HG02759 (cell line): Measurements from ENCODE around the gene POSTN.

Source experiments
- ATAC-seq: cut with Tn5 transposase; IDR thresholded peaks from one replicate; pipeline ENCODE4 v1.9.1; 2021; ENCODE audit warnings: mild to moderate bottlenecking, moderate library complexity; ENCODE audit not compliant: unreplicated experiment

POSTN gene, protein sequence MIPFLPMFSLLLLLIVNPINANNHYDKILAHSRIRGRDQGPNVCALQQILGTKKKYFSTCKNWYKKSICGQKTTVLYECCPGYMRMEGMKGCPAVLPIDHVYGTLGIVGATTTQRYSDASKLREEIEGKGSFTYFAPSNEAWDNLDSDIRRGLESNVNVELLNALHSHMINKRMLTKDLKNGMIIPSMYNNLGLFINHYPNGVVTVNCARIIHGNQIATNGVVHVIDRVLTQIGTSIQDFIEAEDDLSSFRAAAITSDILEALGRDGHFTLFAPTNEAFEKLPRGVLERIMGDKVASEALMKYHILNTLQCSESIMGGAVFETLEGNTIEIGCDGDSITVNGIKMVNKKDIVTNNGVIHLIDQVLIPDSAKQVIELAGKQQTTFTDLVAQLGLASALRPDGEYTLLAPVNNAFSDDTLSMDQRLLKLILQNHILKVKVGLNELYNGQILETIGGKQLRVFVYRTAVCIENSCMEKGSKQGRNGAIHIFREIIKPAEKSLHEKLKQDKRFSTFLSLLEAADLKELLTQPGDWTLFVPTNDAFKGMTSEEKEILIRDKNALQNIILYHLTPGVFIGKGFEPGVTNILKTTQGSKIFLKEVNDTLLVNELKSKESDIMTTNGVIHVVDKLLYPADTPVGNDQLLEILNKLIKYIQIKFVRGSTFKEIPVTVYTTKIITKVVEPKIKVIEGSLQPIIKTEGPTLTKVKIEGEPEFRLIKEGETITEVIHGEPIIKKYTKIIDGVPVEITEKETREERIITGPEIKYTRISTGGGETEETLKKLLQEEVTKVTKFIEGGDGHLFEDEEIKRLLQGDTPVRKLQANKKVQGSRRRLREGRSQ

DNA sequence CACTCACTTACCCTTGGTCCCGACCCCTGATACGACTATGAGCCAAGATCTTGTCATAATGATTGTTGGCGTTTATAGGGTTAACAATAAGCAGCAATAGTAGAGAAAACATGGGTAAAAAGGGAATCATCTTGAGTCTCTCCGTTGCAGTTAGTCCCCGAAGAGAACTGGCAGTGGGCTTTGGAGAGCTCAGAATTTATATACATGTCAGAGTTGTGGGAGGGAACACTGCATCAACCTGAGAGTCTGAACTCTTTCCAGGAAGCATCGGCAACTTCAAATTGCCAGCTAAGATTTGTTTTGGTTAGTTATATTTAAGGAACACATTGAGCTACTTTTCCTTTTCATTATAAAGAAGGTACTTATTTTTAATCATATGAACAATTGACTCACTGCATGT lies at the start of gene POSTN:
POSTN (minus strand) TSS at position 172 of the 400 bp plus-strand sequence; CDS start at position 130, 42 bp downstream.
- ATAC-seq: no peak

GRCh38 chr13:37647031-37647650 lies 48.6 kb upstream of the POSTN start:
- no peak for ATAC-seq

DNA sequence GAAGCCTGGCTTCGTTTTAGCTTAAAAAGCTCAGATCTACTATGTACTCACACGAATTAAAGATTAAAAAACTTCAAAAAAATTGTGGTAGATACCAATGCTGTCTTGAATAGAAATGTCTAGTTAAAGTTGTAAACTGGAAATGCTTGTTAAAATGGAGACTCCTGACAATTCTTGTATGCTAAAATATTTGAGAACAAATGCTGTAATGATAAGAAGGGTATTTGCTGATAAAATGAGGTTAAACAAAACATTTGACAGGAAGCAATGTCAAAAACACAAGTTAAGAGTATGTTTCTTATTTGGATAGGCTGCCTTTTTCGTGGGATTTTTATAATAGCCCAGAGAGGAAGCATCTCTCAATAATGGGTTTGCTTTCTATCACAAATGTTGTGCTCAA lies 48.0 kb upstream of the POSTN start:
- ATAC-seq: no peak

DNA sequence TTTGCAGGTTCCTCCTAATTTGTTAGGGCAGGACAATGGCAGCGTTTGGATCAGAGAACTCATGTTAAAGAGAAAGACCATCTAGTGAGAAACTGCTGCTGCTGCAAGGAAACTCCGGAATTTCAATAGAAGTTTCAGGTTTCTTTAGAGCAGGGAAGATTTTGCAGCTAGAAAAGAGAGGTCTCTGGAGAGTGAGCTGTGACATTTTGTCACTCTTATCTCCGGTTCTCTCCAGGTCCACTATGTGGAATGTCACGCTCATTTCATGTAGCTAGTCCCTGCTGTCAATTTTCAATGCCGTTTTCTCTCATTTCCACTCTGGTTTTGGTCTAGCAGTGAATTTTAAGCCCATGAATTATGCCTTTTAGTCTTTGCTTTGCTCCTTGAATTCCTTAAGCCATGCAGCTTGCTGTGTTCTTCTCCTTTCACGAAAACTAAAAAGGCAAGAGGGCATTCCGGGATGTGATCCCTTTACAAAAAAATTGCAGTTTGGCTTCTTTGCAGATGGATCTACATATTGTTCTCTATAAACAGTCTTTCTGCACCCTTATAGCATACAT lies 46.7 kb upstream of the POSTN start:
- ATAC-seq: no peak

GRCh38 chr13:37641391-37641790 lies 42.8 kb upstream of the POSTN start:
- ATAC-seq: no peak

DNA sequence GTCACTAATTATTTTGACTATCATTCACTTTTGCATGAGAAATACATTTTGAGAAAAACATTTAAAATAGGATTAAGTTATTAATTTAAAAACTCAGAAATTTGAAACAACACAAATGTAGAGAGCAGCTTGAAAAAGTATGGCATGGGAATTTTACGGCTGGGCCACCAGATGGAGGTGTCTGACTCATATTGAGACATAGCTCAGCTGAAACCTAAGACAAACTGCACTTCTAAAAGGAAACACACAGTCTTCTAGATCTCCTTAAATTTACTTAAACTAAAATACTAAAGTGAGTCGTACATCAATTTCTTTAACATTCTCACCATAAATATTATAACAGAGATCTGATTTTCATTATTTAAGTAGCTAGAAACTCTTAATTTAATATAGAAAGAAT lies 41.9 kb upstream of the POSTN start:
- ATAC-seq: no peak

- ATAC-seq: no peak
Observed at GRCh38 chr13:37636701-37637100, 38.1 kb upstream of the POSTN start.

- no peak for ATAC-seq
Observed at GRCh38 chr13:37632294-37632693, 33.7 kb upstream of the POSTN start.

- ATAC-seq: no peak
Observed at GRCh38 chr13:37627428-37627827, 28.9 kb upstream of the POSTN start.

- no peak for ATAC-seq
Observed at GRCh38 chr13:37621811-37622361, 23.3 kb upstream of the POSTN start.

GRCh38 chr13:37618554-37618953 lies 20.0 kb upstream of the POSTN start:
- no peak for ATAC-seq

- no peak for ATAC-seq
Observed at GRCh38 chr13:37617173-37617572, 18.6 kb upstream of the POSTN start.

DNA sequence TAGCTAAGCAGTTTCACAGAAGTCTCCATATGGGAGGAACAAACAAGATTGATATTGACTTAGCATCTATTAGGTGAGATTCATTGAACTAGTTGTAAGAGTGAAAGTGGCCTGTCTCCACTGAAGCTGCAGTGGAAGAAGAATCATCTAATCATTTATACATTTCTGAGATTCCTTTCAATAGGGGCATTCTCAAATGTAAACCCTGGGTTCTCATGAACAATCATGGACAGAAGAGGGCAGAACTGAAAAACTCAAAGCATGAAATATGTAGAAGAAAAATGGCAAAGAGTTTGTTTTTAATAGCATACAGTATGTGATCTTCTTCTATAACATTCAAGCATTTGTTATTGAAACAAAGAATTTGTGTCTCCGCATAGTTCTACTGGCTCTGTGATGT lies 17.6 kb upstream of the POSTN start:
- ATAC-seq: no peak

- ATAC-seq: no peak
Observed at GRCh38 chr13:37615276-37615675, 16.7 kb upstream of the POSTN start.

GRCh38 chr13:37613638-37614037 lies 15.1 kb upstream of the POSTN start:
- no peak for ATAC-seq

DNA sequence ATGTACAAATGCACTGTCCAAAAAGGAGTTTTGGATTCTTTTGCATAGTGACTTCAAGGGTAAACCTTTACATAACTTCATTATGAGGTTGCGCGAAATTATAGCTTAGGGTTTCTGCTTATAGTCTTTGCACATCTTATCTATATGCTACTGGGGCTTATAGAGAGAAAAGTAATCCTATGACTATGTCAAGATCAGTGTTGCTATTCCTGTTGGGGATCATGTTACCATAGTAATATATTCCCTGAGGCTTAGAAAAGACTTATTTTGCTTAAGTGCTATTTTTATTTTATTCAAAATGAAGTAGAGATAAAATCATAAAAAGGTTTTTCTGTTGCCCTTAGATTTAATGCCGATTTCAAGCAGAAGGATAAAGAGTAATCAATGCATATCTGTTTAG lies 14.7 kb upstream of the POSTN start:
- ATAC-seq: no peak

DNA sequence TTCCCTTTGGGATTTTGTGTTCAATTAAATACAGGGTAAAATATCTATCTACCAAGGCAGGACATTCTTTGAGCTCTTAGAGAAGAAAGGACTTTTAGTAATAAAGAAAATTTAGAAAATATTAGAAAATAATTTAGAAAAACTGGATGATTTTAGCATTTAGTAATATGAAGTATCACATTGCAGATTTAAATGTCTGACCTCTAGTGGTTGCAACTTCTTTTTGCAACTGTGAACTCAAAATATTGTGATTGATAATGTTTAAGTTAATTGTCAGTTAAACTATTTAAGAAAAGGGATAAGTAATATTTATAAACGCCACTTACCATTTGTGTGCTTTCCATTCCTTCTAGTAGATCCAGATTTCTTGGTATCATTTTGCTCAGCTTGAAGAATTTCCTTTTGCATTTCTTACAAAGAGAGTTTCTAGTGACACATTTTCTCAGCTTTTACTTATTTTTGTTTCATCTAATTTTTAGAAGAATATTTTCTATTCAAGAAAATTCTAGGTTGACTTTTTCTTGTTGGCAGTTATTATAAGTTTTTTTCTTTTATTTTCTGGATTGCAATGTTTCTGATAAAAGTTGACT lies 10.3 kb upstream of the POSTN start:
- no peak for ATAC-seq

- no peak for ATAC-seq
Observed at GRCh38 chr13:37602733-37603381, 4.3 kb upstream of the POSTN start.

DNA sequence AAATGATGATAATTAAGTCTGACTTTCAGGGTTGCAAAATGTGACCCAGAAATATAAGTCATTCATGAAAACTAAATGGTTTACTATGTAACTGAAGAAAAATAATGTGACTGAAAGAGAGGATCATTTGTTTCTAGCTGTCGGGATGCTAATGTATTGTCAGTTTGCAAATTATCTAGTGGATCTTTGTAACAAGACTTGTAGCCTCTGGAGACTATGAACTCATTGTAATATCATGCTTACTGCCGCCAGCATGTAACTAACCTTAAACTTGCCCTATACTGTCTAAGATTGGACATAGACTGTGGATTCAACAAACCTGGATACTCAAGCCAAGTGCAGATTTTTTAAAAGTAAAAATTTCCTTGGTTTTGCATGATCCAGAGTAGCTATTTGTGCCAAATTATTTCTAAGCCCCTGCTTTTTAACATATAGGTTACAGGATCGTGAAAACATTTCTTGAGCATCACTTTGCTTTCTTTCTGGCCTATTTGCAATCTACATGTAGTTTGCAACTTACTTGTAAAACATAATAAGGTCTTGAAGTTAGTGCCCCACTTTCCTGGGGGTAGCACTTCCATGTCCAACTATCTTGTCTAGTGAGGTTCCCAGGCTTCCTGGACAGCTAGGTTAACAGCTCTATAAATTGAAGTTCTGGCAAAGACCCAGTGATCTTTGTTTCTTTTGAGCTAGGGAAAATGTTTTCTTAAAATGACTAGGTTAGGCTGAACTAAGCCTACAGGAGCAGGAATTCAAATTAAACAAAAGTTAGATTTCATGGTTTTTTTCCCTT lies 3.3 kb upstream of the POSTN start:
- ATAC-seq: no peak
